RWPE2 (cell line): Measurements from ENCODE around the gene ADAMTSL1.

Experiments
- ATAC-seq: fragments of 200-7000 bp; cut with Tn5 transposase; 3 replicates; pipeline ENCODE4 v1.9.1; 2021; ENCODE audit warnings: low read depth
- DNase-seq: peaks from one replicate; pipeline ENCODE4 v3.0.0-alpha.2; 2020; ENCODE audit warnings: low spot score
- H3K27ac ChIP-seq: fragments of 450-650 bp; 2 replicates; pipeline ENCODE4 v1.5.1; 2017; ENCODE audit warnings: mild to moderate bottlenecking; ENCODE audit not compliant: poor library complexity, severe bottlenecking
- H3K27me3 ChIP-seq: fragments of 250-450 bp; sonication (Bioruptor Pico); 2 replicates; pipeline ENCODE4 v1.5.1; 2021; ENCODE audit warnings: mild to moderate bottlenecking, moderate library complexity; ENCODE audit not compliant: insufficient read depth, poor library complexity, severe bottlenecking
- H3K36me3 ChIP-seq: fragments of 250-450 bp; sonication (Bioruptor Pico); 2 replicates; pipeline ENCODE4 v1.5.1; 2020; ENCODE audit warnings: low read depth, mild to moderate bottlenecking, moderate library complexity
- H3K4me1 ChIP-seq: fragments of 250-450 bp; sonication (Bioruptor Pico); 2 replicates; pipeline ENCODE4 v1.5.1; 2021; ENCODE audit warnings: mild to moderate bottlenecking, moderate library complexity; ENCODE audit not compliant: insufficient read depth, poor library complexity, severe bottlenecking
- H3K4me3 ChIP-seq: fragments of 250-450 bp; sonication (Bioruptor Pico); 2 replicates; pipeline ENCODE4 v1.5.1; 2021; ENCODE audit warnings: mild to moderate bottlenecking, moderate library complexity; ENCODE audit not compliant: severe bottlenecking
- H3K9me3 ChIP-seq: fragments of 250-450 bp; sonication (Bioruptor Pico); 2 replicates; pipeline ENCODE4 v1.5.1; 2021; ENCODE audit warnings: mild to moderate bottlenecking, moderate library complexity; ENCODE audit not compliant: severe bottlenecking
- CTCF ChIP-seq: fragments of 450-650 bp; IDR thresholded peaks from one replicate; pipeline ENCODE4 v1.5.1; 2017; ENCODE audit warnings: mild to moderate bottlenecking, moderate library complexity; ENCODE audit not compliant: poor library complexity, severe bottlenecking

The ADAMTSL1 gene

GRCh38 chr9:18516514-18516913 is 42.6 kb downstream of the ADAMTSL1 start:
- Histone ChIP-seq H3K9me3 (no peaks in the 10 kb centered on the region), H3K4me1 (no peaks in the 10 kb centered on the region), H3K27me3 (no peaks in the 10 kb centered on the region), H3K4me3 (no peak overlapping the region), H3K36me3 (no peaks in the 10 kb centered on the region), H3K27ac (no peak overlapping the region)
- ATAC-seq (no peak), DNase-seq (no peak)
- no peak for TF ChIP-seq CTCF

GRCh38 chr9:18516965-18517364 is 43.0 kb downstream of the ADAMTSL1 start:
- Histone ChIP-seq H3K4me1 (no peaks in the 10 kb centered on the region), H3K36me3 (no peaks in the 10 kb centered on the region), H3K4me3 (no peak overlapping the region), H3K9me3 (no peaks in the 10 kb centered on the region), H3K27ac (no peak overlapping the region), H3K27me3 (no peaks in the 10 kb centered on the region)
- ATAC-seq (no peak), DNase-seq (no peak)
- TF ChIP-seq CTCF: no peak

DNA sequence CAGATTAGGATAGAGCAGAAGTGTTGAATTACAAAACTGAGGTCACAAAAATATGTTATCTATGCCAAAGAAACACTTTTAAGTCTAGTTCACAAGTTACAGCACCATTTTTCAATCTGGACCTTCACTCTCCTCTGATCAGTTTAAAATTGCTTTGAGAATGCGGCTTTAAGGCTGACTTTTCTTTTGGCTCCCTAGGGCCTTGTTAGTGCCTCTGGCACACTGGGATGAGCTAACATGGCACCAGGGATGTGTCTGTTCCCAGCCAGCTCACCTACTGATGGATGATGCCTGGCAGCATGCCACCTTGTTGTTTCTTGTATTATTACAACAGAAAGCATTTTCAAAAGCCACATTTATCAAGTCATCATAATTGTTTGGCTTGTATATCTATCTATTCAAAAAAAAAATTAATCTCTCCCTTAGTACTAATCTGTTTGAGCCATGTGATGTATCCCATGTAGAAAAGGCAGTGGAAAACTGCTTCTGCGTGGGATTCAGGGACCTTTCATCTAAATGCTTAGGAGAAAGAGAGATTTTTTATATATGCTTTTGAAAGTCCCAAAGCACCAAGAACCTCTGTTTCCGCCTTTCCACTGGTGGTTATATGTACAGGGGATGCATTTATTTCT is 46.6 kb downstream of the ADAMTSL1 start:
- ATAC-seq (no peak), DNase-seq (no peak)
- no peak overlapping the region for H3K4me3 ChIP-seq
- H3K9me3 ChIP-seq: no peaks in the 10 kb centered on the region
- TF ChIP-seq CTCF: no peak
- no peak overlapping the region for H3K27ac ChIP-seq
- H3K27me3 ChIP-seq: no peaks in the 10 kb centered on the region
- no peaks in the 10 kb centered on the region for H3K4me1 ChIP-seq
- H3K36me3 ChIP-seq: no peaks in the 10 kb centered on the region

GRCh38 chr9:18526685-18527084 is 52.7 kb downstream of the ADAMTSL1 start:
- no peak for TF ChIP-seq CTCF
- DNase-seq: no peak
- H3K27ac ChIP-seq: no peak overlapping the region

DNA sequence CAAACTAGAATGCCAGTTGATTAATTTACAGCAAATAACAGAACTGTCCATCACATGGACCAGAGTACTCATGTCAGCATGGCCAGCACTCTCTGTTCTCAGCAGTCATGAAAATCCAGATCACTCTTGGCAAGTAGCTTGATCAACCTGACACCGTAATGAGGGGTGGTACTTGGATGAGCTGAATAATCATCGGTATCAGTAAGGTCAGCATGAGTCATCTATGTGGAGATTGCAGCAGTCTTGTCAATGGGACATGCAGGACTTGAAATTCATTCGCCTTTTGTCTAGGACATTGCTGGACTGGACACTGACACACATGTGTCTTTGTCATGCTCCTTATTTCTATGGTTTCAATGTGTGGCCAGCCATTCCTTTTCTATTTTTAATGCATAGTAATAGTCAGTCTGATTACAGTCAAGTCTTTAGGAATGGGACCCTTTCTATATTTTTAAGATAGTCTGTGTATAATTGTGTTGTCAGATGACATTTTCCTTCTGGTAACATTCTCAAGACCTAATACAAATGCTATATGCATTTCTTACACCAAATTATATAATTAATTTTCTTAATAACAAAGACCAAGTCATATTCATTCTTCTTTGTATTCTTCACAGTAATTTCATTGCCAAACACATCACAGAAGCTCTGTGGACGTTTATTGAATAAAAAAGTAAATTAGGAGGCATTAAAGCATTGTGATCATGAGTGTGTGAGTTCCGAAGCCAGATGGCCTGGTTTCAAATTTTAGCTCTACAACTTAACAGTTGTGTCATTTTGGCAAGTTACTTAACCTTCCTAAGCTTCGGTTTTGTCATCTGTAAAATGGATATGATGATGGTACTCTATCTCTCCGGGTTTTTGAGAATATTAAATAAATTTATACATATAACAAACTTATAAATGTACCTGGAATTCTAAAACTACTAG is 57.4 kb downstream of the ADAMTSL1 start:
- H3K9me3 ChIP-seq: peaks cover 2% of the 10 kb centered on the region
- no peaks in the 10 kb centered on the region for H3K36me3 ChIP-seq
- no peak overlapping the region for H3K27ac ChIP-seq
- ATAC-seq: 0 out of 3 replicates have a peak, but pooled peaks have one; percentile 35
- no peak overlapping the region for H3K4me3 ChIP-seq
- no peak for TF ChIP-seq CTCF
- H3K4me1 ChIP-seq: no peaks in the 10 kb centered on the region
- no peaks in the 10 kb centered on the region for H3K27me3 ChIP-seq
- DNase-seq: no peak

More at GRCh38 chr9:18526685-18527084, 52.7 kb downstream of the ADAMTSL1 start:
- no peaks in the 10 kb centered on the region for H3K36me3 ChIP-seq
- H3K27me3 ChIP-seq: no peaks in the 10 kb centered on the region
- no peaks in the 10 kb centered on the region for H3K4me1 ChIP-seq
- no peaks in the 10 kb centered on the region for H3K9me3 ChIP-seq
- no peak for ATAC-seq
- H3K4me3 ChIP-seq: no peak overlapping the region
